GM18520 (cell line): ENCODE data around the gene PRSS2.

Experiments used
- ATAC-seq: cut with Tn5 transposase; IDR thresholded peaks from one replicate; pipeline ENCODE4 v1.9.1; 2021; ENCODE audit not compliant: unreplicated experiment

The PRSS2 gene

GRCh38 chr7:142819530-142819929 lies 48.8 kb downstream of the PRSS2 start:
- ATAC-seq, result no peak

- no peak for ATAC-seq
These were observed 51.9 kb downstream of the PRSS2 start for GRCh38 chr7:142822714-142823113.
